ENCODE results near the gene PRRG2.

- TF ChIP-seq TAF1 (IDR thresholded peaks at IDR 0.05; ENCODE audit: low read depth) (no peak), TEAD4 (IDR thresholded peaks at IDR 0.05) (no peak)
Observed at GRCh38 chr19:49596407-49596806, 15.3 kb downstream of the PRRG2 start.
